ENCODE measurements around the gene MARCHF5. TPM values are rescaled to one million over a fixed set of nuclear protein-coding genes. Genes with fewer than 3 reads are reported as not detected.
"Not testable (repeated sequence)": the region's sequence is repeated elsewhere in the genome, so short reads cannot be mapped to it uniquely, and the experiment has no call there.

MARCHF5 gene
- total RNA-seq, 3 donors from 2014 or later = 15.5 to 33.5 (median 31.8) TPM

GRCh38 chr10:92384741-92385140 lies 93.8 kb downstream of the MARCHF5 start:
- intact Hi-C loops (cut with DNase I; ENCODE audit: low total_unique reads) = no loop called here
- H3K9me3 ChIP-seq = no peaks in the 10 kb centered on the region
- DNase-seq (ENCODE audit: low spot score in 2 of 2) = no peak

GRCh38 chr10:92385831-92386230 lies 94.9 kb downstream of the MARCHF5 start:
- no peak overlapping the region for H3K4me3 ChIP-seq
- DNase-seq (ENCODE audit: low spot score in 2 of 2) = no peak

More at GRCh38 chr10:92384741-92385140, 93.8 kb downstream of the MARCHF5 start:
- TF ChIP-seq POLR2A (IDR thresholded peaks at IDR 0.05) (no peak), CTCF (IDR thresholded peaks at IDR 0.05) (no peak), POLR2AphosphoS5 (IDR thresholded peaks at IDR 0.05) (no peak)
- no peaks in the 10 kb centered on the region for H3K4me1 ChIP-seq
- no peak overlapping the region for H3K4me3 ChIP-seq
- H3K27ac ChIP-seq = no peak overlapping the region
- no peaks in the 10 kb centered on the region for H3K27me3 ChIP-seq
- no peaks in the 10 kb centered on the region for H3K36me3 ChIP-seq

GRCh38 chr10:92387289-92387940 lies 96.4 kb downstream of the MARCHF5 start:
- Histone ChIP-seq H3K4me1 (no peaks in the 10 kb centered on the region), H3K4me3 (no peak overlapping the region), H3K27ac (no peak overlapping the region), H3K27me3 (no peaks in the 10 kb centered on the region), H3K36me3 (no peaks in the 10 kb centered on the region), H3K9me3 (no peaks in the 10 kb centered on the region)
- intact Hi-C loops (cut with DNase I; ENCODE audit: low total_unique reads) = no loop called here
- TF ChIP-seq POLR2AphosphoS5 (IDR thresholded peaks at IDR 0.05) = no peak
- no peak for TF ChIP-seq POLR2A (IDR thresholded peaks at IDR 0.05)
- no peak for TF ChIP-seq CTCF (IDR thresholded peaks at IDR 0.05)
- no peak for DNase-seq (ENCODE audit: low spot score in 2 of 2)

More at GRCh38 chr10:92385831-92386230, 94.9 kb downstream of the MARCHF5 start:
- Histone ChIP-seq H3K9me3 (no peaks in the 10 kb centered on the region), H3K36me3 (no peaks in the 10 kb centered on the region), H3K27me3 (no peaks in the 10 kb centered on the region), H3K27ac (no peak overlapping the region), H3K4me1 (no peaks in the 10 kb centered on the region)
- intact Hi-C loops (cut with DNase I; ENCODE audit: low total_unique reads) = no loop called here
- TF ChIP-seq CTCF (IDR thresholded peaks at IDR 0.05) (no peak), POLR2AphosphoS5 (IDR thresholded peaks at IDR 0.05) (no peak), POLR2A (IDR thresholded peaks at IDR 0.05) (no peak)

GRCh38 chr10:92393173-92393572 lies 102.2 kb downstream of the MARCHF5 start:
- H3K27ac ChIP-seq; H3K4me1 ChIP-seq; H3K4me3 ChIP-seq; H3K36me3 ChIP-seq; DNase-seq (ENCODE audit: low spot score in 2 of 2); intact Hi-C loops (cut with DNase I; ENCODE audit: low total_unique reads); H3K27me3 ChIP-seq; H3K9me3 ChIP-seq: not testable (repeated sequence)

GRCh38 chr10:92395271-92395670 lies 104.3 kb downstream of the MARCHF5 start:
- no peaks in the 10 kb centered on the region for H3K36me3 ChIP-seq
- no peaks in the 10 kb centered on the region for H3K27me3 ChIP-seq
- no peaks in the 10 kb centered on the region for H3K4me1 ChIP-seq
- intact Hi-C loops (cut with DNase I; ENCODE audit: low total_unique reads) = no loop called here
- TF ChIP-seq POLR2AphosphoS5 (IDR thresholded peaks at IDR 0.05) (no peak), CTCF (IDR thresholded peaks at IDR 0.05) (no peak), POLR2A (IDR thresholded peaks at IDR 0.05) (no peak)
- no peak overlapping the region for H3K27ac ChIP-seq
- no peak for DNase-seq (ENCODE audit: low spot score in 2 of 2)
- no peak overlapping the region for H3K4me3 ChIP-seq
- H3K9me3 ChIP-seq = peaks cover 0 to 2% of the 10 kb centered on the region in 2 donors

- H3K9me3 ChIP-seq; intact Hi-C loops (cut with DNase I; ENCODE audit: low total_unique reads); H3K27me3 ChIP-seq; H3K4me1 ChIP-seq; H3K36me3 ChIP-seq; DNase-seq (ENCODE audit: low spot score in 2 of 2); H3K4me3 ChIP-seq; H3K27ac ChIP-seq: not testable (repeated sequence)
These were observed 111.3 kb downstream of the MARCHF5 start for GRCh38 chr10:92402234-92402633.

Other genes with a start within 250 kb of the MARCHF5 start
- 10 to 100 TPM in 1 of 3 donors, 1 to 10 TPM in 2; 3.8 to 12.1 (median 5.2) TPM for gene CPEB3, start 89 bp upstream of the MARCHF5 start, total RNA-seq